GM12878 (cell line): ENCODE measurements around the gene DHX34.

Experiments
- NFXL1 ChIP-seq: fragments of 450-650 bp; IDR thresholded peaks from 2 replicates; pipeline ENCODE4 v1.6.1; 2017; ENCODE audit warnings: antibody characterized with exemption, mild to moderate bottlenecking, borderline replicate concordance
- NFYB ChIP-seq: IDR thresholded peaks from 2 replicates; pipeline ENCODE4 v1.6.1; 2011; ENCODE audit warnings: low read depth, mild to moderate bottlenecking, low read length, improper control_type of control experiment, moderate library complexity; ENCODE audit not compliant: insufficient read depth
- POLR2AphosphoS5 ChIP-seq: IDR thresholded peaks from 2 replicates; pipeline ENCODE4 v1.6.1; 2011; ENCODE audit warnings: mild to moderate bottlenecking, low read length, inconsistent platforms

GRCh38 chr19:47316513-47316912 lies 32.6 kb upstream of the DHX34 start:
- TF ChIP-seq NFXL1 (no peak), POLR2AphosphoS5 (no peak), NFYB (no peak)
